ENCODE data around the gene ANKRD34A.

- TF ChIP-seq, protein P1, sequence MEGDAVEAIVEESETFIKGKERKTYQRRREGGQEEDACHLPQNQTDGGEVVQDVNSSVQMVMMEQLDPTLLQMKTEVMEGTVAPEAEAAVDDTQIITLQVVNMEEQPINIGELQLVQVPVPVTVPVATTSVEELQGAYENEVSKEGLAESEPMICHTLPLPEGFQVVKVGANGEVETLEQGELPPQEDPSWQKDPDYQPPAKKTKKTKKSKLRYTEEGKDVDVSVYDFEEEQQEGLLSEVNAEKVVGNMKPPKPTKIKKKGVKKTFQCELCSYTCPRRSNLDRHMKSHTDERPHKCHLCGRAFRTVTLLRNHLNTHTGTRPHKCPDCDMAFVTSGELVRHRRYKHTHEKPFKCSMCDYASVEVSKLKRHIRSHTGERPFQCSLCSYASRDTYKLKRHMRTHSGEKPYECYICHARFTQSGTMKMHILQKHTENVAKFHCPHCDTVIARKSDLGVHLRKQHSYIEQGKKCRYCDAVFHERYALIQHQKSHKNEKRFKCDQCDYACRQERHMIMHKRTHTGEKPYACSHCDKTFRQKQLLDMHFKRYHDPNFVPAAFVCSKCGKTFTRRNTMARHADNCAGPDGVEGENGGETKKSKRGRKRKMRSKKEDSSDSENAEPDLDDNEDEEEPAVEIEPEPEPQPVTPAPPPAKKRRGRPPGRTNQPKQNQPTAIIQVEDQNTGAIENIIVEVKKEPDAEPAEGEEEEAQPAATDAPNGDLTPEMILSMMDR (IDR thresholded peaks at IDR 0.05; ENCODE audit: poor library complexity) = no peak
- no peak for TF ChIP-seq EZH2 (IDR thresholded peaks at IDR 0.05; ENCODE audit: borderline replicate concordance)
- no peak for TF ChIP-seq EZH2phosphoT487 (IDR thresholded peaks at IDR 0.05; ENCODE audit: low read depth, severe bottlenecking, unreplicated experiment)
Observed at GRCh38 chr1:145935708-145936107, 28.7 kb downstream of the ANKRD34A start.
